Measurements from ENCODE around the gene RNH1.
A peak's percentile ranks its signal among the peaks of the same experiment; 100 is the strongest.

RNH1 gene

DNA sequence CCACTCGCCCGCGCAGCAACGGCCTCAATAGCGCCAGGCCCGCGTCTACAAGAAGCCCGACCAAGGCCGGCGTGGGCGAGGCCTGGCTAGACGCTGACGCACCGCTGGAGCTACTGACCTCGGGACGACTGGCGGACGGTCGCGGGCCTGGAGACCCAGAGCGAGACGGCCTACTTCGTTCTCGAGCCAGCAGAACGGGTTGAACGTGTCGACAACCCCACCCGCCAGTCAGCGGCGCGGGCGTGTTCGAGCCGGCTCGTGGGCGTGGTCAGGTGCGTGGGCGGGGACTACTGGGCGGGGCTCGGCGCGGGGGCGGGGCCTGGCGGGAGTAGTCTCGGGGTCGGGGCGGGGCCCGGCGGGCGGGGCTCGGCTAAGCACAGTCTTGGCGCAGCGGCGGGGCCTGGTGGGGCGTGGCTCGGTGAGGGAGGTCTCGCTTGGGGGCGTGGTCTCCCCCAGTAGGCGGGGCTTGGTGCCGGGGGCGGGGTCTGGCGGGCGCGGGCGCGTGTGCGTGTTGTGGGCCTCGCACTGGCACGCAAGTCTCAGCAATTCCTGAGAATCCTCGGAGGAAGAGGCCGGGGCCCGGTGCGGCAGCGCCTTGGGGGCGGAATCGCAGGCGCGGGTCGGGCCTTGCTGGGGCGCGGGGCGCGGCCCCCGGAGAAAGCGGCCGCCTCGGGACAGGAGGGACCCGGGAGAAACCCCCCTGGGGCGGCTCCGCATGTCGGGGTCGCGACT, at the start of gene RNH1:
TSS of gene RNH1 (minus strand) at position 248 of the 732 bp plus-strand sequence. CDS start 5,080 bp downstream, outside the sequence.
- DNase-seq (ENCODE audit: low read depth, low spot score), result peak; percentile 95
- in situ Hi-C loops (cut with HindIII; ENCODE audit: low sequenced_read_pairs), result no loop called here
- TF ChIP-seq, protein P1, sequence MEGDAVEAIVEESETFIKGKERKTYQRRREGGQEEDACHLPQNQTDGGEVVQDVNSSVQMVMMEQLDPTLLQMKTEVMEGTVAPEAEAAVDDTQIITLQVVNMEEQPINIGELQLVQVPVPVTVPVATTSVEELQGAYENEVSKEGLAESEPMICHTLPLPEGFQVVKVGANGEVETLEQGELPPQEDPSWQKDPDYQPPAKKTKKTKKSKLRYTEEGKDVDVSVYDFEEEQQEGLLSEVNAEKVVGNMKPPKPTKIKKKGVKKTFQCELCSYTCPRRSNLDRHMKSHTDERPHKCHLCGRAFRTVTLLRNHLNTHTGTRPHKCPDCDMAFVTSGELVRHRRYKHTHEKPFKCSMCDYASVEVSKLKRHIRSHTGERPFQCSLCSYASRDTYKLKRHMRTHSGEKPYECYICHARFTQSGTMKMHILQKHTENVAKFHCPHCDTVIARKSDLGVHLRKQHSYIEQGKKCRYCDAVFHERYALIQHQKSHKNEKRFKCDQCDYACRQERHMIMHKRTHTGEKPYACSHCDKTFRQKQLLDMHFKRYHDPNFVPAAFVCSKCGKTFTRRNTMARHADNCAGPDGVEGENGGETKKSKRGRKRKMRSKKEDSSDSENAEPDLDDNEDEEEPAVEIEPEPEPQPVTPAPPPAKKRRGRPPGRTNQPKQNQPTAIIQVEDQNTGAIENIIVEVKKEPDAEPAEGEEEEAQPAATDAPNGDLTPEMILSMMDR (IDR thresholded peaks at IDR 0.05; ENCODE audit: low read depth, low read length), result no peak
- H3K4me3 ChIP-seq (ENCODE audit: low read depth, low read length), result peak within 1 kb of the TSS; percentile 83

- TF ChIP-seq, protein P1 (IDR thresholded peaks at IDR 0.05; ENCODE audit: low read depth, low read length), result no peak
- no peak for DNase-seq (ENCODE audit: low read depth, low spot score)
- H3K4me3 ChIP-seq (ENCODE audit: low read depth, low read length), result no peak overlapping the region
- in situ Hi-C loops (cut with HindIII; ENCODE audit: low sequenced_read_pairs), result no loop called here
Observed at GRCh38 chr11:555780-556661, 49.0 kb upstream of the RNH1 start.

GRCh38 chr11:555227-555779, 48.3 kb upstream of the RNH1 start:
- DNase-seq (ENCODE audit: low read depth, low spot score), result no peak
- TF ChIP-seq, protein P1 (IDR thresholded peaks at IDR 0.05; ENCODE audit: low read depth, low read length), result no peak
- in situ Hi-C loops (cut with HindIII; ENCODE audit: low sequenced_read_pairs), result no loop called here
- no peak overlapping the region for H3K4me3 ChIP-seq (ENCODE audit: low read depth, low read length)

- no peak overlapping the region for H3K4me3 ChIP-seq (ENCODE audit: low read depth, low read length)
- TF ChIP-seq, protein P1 (IDR thresholded peaks at IDR 0.05; ENCODE audit: low read depth, low read length), result peak; percentile 60
- in situ Hi-C loops (cut with HindIII; ENCODE audit: low sequenced_read_pairs), result no loop called here
- DNase-seq (ENCODE audit: low read depth, low spot score), result peak; percentile 24
Observed at GRCh38 chr11:554428-555226, 47.6 kb upstream of the RNH1 start.

DNA sequence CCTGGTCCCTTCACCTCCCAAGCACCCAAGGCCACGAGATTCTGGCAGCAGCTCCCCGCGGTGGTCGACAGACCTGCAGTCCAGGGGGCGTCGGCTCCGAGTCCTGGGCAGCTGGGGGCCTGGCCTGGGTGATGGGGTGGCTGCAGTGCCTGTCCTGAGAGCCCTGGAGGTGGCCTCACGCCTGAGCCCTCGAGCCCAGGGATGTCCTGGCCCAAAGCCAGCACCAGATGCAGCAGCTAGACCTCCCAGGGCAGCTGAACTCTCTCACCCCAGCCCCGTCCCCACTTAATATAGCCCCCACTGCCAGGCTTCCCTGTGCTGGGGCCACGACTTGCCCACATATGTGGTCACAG, 46.9 kb upstream of the RNH1 start:
- no peak for DNase-seq (ENCODE audit: low read depth, low spot score)
- in situ Hi-C loops (cut with HindIII; ENCODE audit: low sequenced_read_pairs), result no loop called here
- no peak overlapping the region for H3K4me3 ChIP-seq (ENCODE audit: low read depth, low read length)
- TF ChIP-seq, protein P1 (IDR thresholded peaks at IDR 0.05; ENCODE audit: low read depth, low read length), result no peak

Data from astrocyte of the spinal cord (primary cell).